H9 (cell line): ENCODE measurements around the gene GRK3. TPM values are rescaled to one million over a fixed set of nuclear protein-coding genes. Genes with fewer than 3 reads are reported as not detected.

Source experiments
- DNase-seq: peaks from one replicate; pipeline ENCODE4 v3.0.0-alpha.2; 2017
- H2AFZ ChIP-seq: one replicate; pipeline ENCODE4 v1.6.1; 2013; ENCODE audit warnings: mild to moderate bottlenecking, low read length, control low read depth, moderate library complexity
- H2AK5ac ChIP-seq: 2 replicates; pipeline ENCODE4 v1.6.1; 2013; ENCODE audit warnings: low read length, control low read depth, mixed read lengths; ENCODE audit not compliant: insufficient read length
- H2BK120ac ChIP-seq: one replicate; pipeline ENCODE4 v1.6.1; 2013; ENCODE audit warnings: low read depth, mild to moderate bottlenecking, low read length, control low read depth, inconsistent platforms; ENCODE audit not compliant: poor library complexity, severe bottlenecking
- H2BK12ac ChIP-seq: 2 replicates; pipeline ENCODE4 v1.6.1; 2013; ENCODE audit warnings: low read length, control low read depth, mixed read lengths, low read depth; ENCODE audit not compliant: insufficient read length
- H2BK15ac ChIP-seq: 2 replicates; pipeline ENCODE4 v1.6.1; 2013; ENCODE audit warnings: low read depth, low read length, control low read depth
- H2BK20ac ChIP-seq: one replicate; pipeline ENCODE4 v1.6.1; 2013; ENCODE audit warnings: low read depth, mild to moderate bottlenecking, low read length, control low read depth, inconsistent platforms; ENCODE audit not compliant: poor library complexity, severe bottlenecking
- H2BK5ac ChIP-seq: 2 replicates; pipeline ENCODE4 v1.6.1; 2013; ENCODE audit warnings: low read length, control low read depth, mixed read lengths; ENCODE audit not compliant: insufficient read length
- H3K14ac ChIP-seq: 2 replicates; pipeline ENCODE4 v1.6.1; 2013; ENCODE audit warnings: low read length, control low read depth; ENCODE audit not compliant: insufficient read depth
- H3K18ac ChIP-seq: 2 replicates; pipeline ENCODE4 v1.6.1; 2013; ENCODE audit warnings: low read depth, mild to moderate bottlenecking, mixed read lengths, low read length, control low read depth; ENCODE audit not compliant: insufficient read length
- H3K23ac ChIP-seq: 2 replicates; pipeline ENCODE4 v1.6.1; 2013; ENCODE audit warnings: low read length, control low read depth, mixed read lengths, low read depth; ENCODE audit not compliant: insufficient read length
- H3K23me2 ChIP-seq: 2 replicates; pipeline ENCODE4 v1.6.1; 2013; ENCODE audit warnings: low read depth, mild to moderate bottlenecking, mixed read lengths, low read length, control low read depth; ENCODE audit not compliant: insufficient read length, poor library complexity, severe bottlenecking
- H3K27ac ChIP-seq: 2 replicates; pipeline ENCODE4 v1.5.1; 2013; ENCODE audit warnings: low read length, control low read depth, mixed read lengths, low read depth; ENCODE audit not compliant: insufficient read length
- H3K27me3 ChIP-seq: 2 replicates; pipeline ENCODE4 v1.6.1; 2013; ENCODE audit warnings: low read length, control low read depth, inconsistent platforms; ENCODE audit not compliant: insufficient read depth
- H3K4ac ChIP-seq: 2 replicates; pipeline ENCODE4 v1.6.1; 2013; ENCODE audit warnings: low read depth, mild to moderate bottlenecking, control low read depth, inconsistent platforms, low read length, moderate library complexity
- H3K4me1 ChIP-seq: 2 replicates; pipeline ENCODE4 v1.6.1; 2013; ENCODE audit warnings: low read length, control low read depth, inconsistent platforms; ENCODE audit not compliant: insufficient read depth
- H3K4me2 ChIP-seq: 2 replicates; pipeline ENCODE4 v1.6.1; 2013; ENCODE audit warnings: low read length, control low read depth, mixed read lengths; ENCODE audit not compliant: insufficient read length, insufficient read depth
- H3K56ac ChIP-seq: 2 replicates; pipeline ENCODE4 v1.6.1; 2013; ENCODE audit warnings: low read depth, mild to moderate bottlenecking, mixed read lengths, low read length, control low read depth; ENCODE audit not compliant: insufficient read length
- H3K79me1 ChIP-seq: 2 replicates; pipeline ENCODE4 v1.6.1; 2013; ENCODE audit warnings: low read depth, mild to moderate bottlenecking, moderate library complexity, low read length, control low read depth, inconsistent platforms; ENCODE audit not compliant: insufficient read depth, poor library complexity, severe bottlenecking
- H3K79me2 ChIP-seq: 2 replicates; pipeline ENCODE4 v1.6.1; 2013; ENCODE audit warnings: low read length, control low read depth, inconsistent platforms; ENCODE audit not compliant: insufficient read depth
- H3K9ac ChIP-seq: 2 replicates; pipeline ENCODE4 v1.6.1; 2013; ENCODE audit warnings: low read length, control low read depth, mixed read lengths; ENCODE audit not compliant: insufficient read length; ENCODE audit errors: extremely low read depth
- H3K9me3 ChIP-seq: one replicate; pipeline ENCODE4 v1.6.1; 2013; ENCODE audit warnings: low read depth, low read length, inconsistent platforms; ENCODE audit not compliant: control insufficient read depth
- H3T11ph ChIP-seq: one replicate; pipeline ENCODE4 v1.6.1; 2013; ENCODE audit warnings: mild to moderate bottlenecking, low read length, control low read depth, inconsistent platforms
- H4K20me1 ChIP-seq: one replicate; pipeline ENCODE4 v1.6.1; 2013; ENCODE audit not compliant: control insufficient read depth, insufficient read length, insufficient read depth
- H4K5ac ChIP-seq: 2 replicates; pipeline ENCODE4 v1.6.1; 2013; ENCODE audit warnings: low read depth, mild to moderate bottlenecking, mixed read lengths, low read length, control low read depth; ENCODE audit not compliant: insufficient read length
- H4K8ac ChIP-seq: replicated peaks from 2 replicates; pipeline ENCODE4 v1.6.1; 2013; ENCODE audit warnings: low read length, control low read depth, mixed read lengths, low read depth; ENCODE audit not compliant: insufficient read length
- H4K91ac ChIP-seq: 2 replicates; pipeline ENCODE4 v1.6.1; 2013; ENCODE audit warnings: low read depth, mild to moderate bottlenecking, moderate library complexity, mixed read lengths, low read length, control low read depth; ENCODE audit not compliant: insufficient read length
- H3K27ac Mint-ChIP-seq, 3 experiments: 2 replicates in 2 of 3; 3 replicates in 1 of 3; pipeline ENCODE4 v1.8.0; 2020 to 2021; ENCODE audit warnings: mixed read lengths in 3 of 3, mild to moderate bottlenecking in 1 of 3, moderate library complexity in 1 of 3
- H3K27me3 Mint-ChIP-seq: 2 replicates; pipeline ENCODE4 v1.8.0; 2021; ENCODE audit warnings: low read depth, mild to moderate bottlenecking, moderate library complexity, mixed read lengths
- H3K36me3 Mint-ChIP-seq, 3 experiments: 2 replicates in 2 of 3; 3 replicates in 1 of 3; pipeline ENCODE4 v1.8.0; 2020 to 2021; ENCODE audit warnings: low read depth in 3 of 3, mixed read lengths in 3 of 3; ENCODE audit not compliant: insufficient read depth in 1 of 3
- H3K4me1 Mint-ChIP-seq, 2 experiments: 2 replicates each; pipeline ENCODE4 v1.8.0; 2020; ENCODE audit warnings: mixed read lengths in 2 of 2
- H3K4me3 Mint-ChIP-seq, 2 experiments: 2 replicates in 1 of 2; 3 replicates in 1 of 2; pipeline ENCODE4 v1.8.0; 2020 to 2021; ENCODE audit warnings: mild to moderate bottlenecking in 2 of 2, mixed read lengths in 2 of 2, moderate library complexity in 1 of 2
- H3K9me3 Mint-ChIP-seq, 2 experiments: 2 replicates in 1 of 2; 3 replicates in 1 of 2; pipeline ENCODE4 v1.8.0; 2020; ENCODE audit warnings: mild to moderate bottlenecking in 2 of 2, mixed read lengths in 2 of 2, moderate library complexity in 1 of 2
- WGBS: extraction: QIAGEN DNeasy Blood & Tissue Kit; methylation state at CpG from one replicate; pipeline ENCODE4 v1.1.7; 2013; ENCODE audit warnings: missing lambda C conversion rate, low lambda C conversion rate, mixed read lengths; ENCODE audit not compliant: insufficient read length; ENCODE audit errors: extremely low coverage; 5-methylcytosine and 5-hydroxymethylcytosine counted together
- total RNA-seq: library from RNA; stranded (reverse); gene quantifications from 2 replicates; pipeline ENCODE4 v1.2.1, GENCODE V29; 2021
- TF ChIP-seq, protein P1 (sequence below): fragments of 200-600 bp; sonication (generic); conservative IDR thresholded peaks from 3 replicates; pipeline ENCODE4 v1.8.0; 2021; ENCODE audit warnings: antibody characterized with exemption, mild to moderate bottlenecking

Gene GRK3
- total RNA-seq, 1 experiment from 2014 or later: 23.9 TPM

GRCh38 chr22:25689631-25690030 is 125.2 kb downstream of the GRK3 start:
- no peak overlapping the region for H2BK12ac ChIP-seq
- no peak overlapping the region for H2BK20ac ChIP-seq
- no peaks in the 10 kb centered on the region for H3K79me2 ChIP-seq
- no peak overlapping the region for H3T11ph ChIP-seq
- H3K4me1 ChIP-seq: peaks cover 2% of the 10 kb centered on the region; the same call in 1 of the 2 replicates
- H4K91ac ChIP-seq: no peak overlapping the region
- no peak overlapping the region for H3K4me3 Mint-ChIP-seq
- H3K4me2 ChIP-seq: no peak overlapping the region
- no peak overlapping the region for H3K23ac ChIP-seq
- no peak overlapping the region for H2AK5ac ChIP-seq
- H3K23me2 ChIP-seq: no peaks in the 10 kb centered on the region
- H3K27me3 ChIP-seq: no peaks in the 10 kb centered on the region
- H4K20me1 ChIP-seq: no peaks in the 10 kb centered on the region
- H2BK15ac ChIP-seq: no peak overlapping the region
- no peak overlapping the region for H3K27ac ChIP-seq
- H3K9ac ChIP-seq: no peak overlapping the region
- H4K5ac ChIP-seq: no peak overlapping the region
- no peaks in the 10 kb centered on the region for H3K9me3 Mint-ChIP-seq
- no peaks in the 10 kb centered on the region for H3K9me3 ChIP-seq
- no peak overlapping the region for H3K4ac ChIP-seq
- H3K27me3 Mint-ChIP-seq: no peaks in the 10 kb centered on the region
- no peak overlapping the region for H3K18ac ChIP-seq
- peaks cover 4 to 7% of the 10 kb centered on the region in 2 experiments; a peak in 3 of 4 replicates for H3K4me1 Mint-ChIP-seq
- no peak overlapping the region for H4K8ac ChIP-seq
- peaks cover 0 to 15% (median 13%) of the 10 kb centered on the region in 3 experiments; a peak in 5 of 7 replicates for H3K36me3 Mint-ChIP-seq
- H3K27ac Mint-ChIP-seq: 0 out of 7 replicates have a peak overlapping the region, but pooled peaks of 1 of the 3 experiments have one; percentile 58
- no peak overlapping the region for H3K14ac ChIP-seq
- TF ChIP-seq, protein P1, sequence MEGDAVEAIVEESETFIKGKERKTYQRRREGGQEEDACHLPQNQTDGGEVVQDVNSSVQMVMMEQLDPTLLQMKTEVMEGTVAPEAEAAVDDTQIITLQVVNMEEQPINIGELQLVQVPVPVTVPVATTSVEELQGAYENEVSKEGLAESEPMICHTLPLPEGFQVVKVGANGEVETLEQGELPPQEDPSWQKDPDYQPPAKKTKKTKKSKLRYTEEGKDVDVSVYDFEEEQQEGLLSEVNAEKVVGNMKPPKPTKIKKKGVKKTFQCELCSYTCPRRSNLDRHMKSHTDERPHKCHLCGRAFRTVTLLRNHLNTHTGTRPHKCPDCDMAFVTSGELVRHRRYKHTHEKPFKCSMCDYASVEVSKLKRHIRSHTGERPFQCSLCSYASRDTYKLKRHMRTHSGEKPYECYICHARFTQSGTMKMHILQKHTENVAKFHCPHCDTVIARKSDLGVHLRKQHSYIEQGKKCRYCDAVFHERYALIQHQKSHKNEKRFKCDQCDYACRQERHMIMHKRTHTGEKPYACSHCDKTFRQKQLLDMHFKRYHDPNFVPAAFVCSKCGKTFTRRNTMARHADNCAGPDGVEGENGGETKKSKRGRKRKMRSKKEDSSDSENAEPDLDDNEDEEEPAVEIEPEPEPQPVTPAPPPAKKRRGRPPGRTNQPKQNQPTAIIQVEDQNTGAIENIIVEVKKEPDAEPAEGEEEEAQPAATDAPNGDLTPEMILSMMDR: no peak
- WGBS: no CpG with 5 or more reads among the region's 2 CpGs
- no peak overlapping the region for H3K56ac ChIP-seq
- no peak overlapping the region for H2BK5ac ChIP-seq
- no peak overlapping the region for H2AFZ ChIP-seq
- DNase-seq: no peak
- no peak overlapping the region for H2BK120ac ChIP-seq
- H3K79me1 ChIP-seq: no peaks in the 10 kb centered on the region
